B cell (primary cell): ENCODE results near the gene EPB41L2. TPM values are rescaled to one million over a fixed set of nuclear protein-coding genes. Genes with fewer than 3 reads are reported as not detected.

Experiments
- ATAC-seq: fragments of 200-7000 bp; cut with Tn5 transposase; one replicate; pipeline ENCODE4 v1.10.0; 2021; ENCODE audit warnings: low read depth, mild to moderate bottlenecking, moderate number of reproducible peaks, moderate library complexity
- CTCF ChIA-PET: fragments of 350-600 bp; sonication (Branson Sonifier 250); formaldehyde crosslinking; loops from one replicate; lab custom pipeline; 2021; ENCODE audit warnings: antibody characterized with exemption, inconsistent platforms; lab: Charles Lee
- POLR2A ChIA-PET: fragments of 350-600 bp; sonication (Branson Sonifier 250); formaldehyde crosslinking; loops from one replicate; lab custom pipeline; 2021; ENCODE audit warnings: antibody characterized with exemption; lab: Charles Lee
- DNase-seq: peaks from one replicate; pipeline ENCODE4 v3.0.0; 2013
- H2AFZ ChIP-seq: 2 replicates; pipeline ENCODE4 v1.6.1; 2012; ENCODE audit warnings: mild to moderate bottlenecking, low read depth, low read length; ENCODE audit not compliant: insufficient read depth, poor library complexity, severe bottlenecking
- H3K27ac ChIP-seq, 2 donors: 1 replicate in 1 of 2; 2 replicates in 1 of 2; pipeline ENCODE4 v1.5.1; 2012 to 2013; ENCODE audit warnings: low read length in 2 of 2, mild to moderate bottlenecking in 2 of 2, moderate library complexity in 1 of 2
- H3K27me3 ChIP-seq, 4 experiments: fragments of 200-600 bp in 1 of 4; sonication (generic) in 1 of 4; replicated peaks in 1 of 4; 1 replicate in 2 of 4; 2 replicates in 2 of 4; pipeline versions ENCODE4 v1.6.1 to v1.7.0; 2013 to 2016; ENCODE audit warnings: low read length in 3 of 4, mild to moderate bottlenecking in 2 of 4, mixed read lengths in 1 of 4, moderate library complexity in 1 of 4; ENCODE audit not compliant: insufficient read depth in 4 of 4, control insufficient read depth in 3 of 4; ENCODE audit errors: control extremely low read depth in 1 of 4
- H3K36me3 ChIP-seq, 2 experiments: replicated peaks in 1 of 2; 1 replicate in 1 of 2; 2 replicates in 1 of 2; pipeline versions ENCODE4 v1.6.1 to v1.7.1; 2013; ENCODE audit warnings: low read length in 1 of 2; ENCODE audit not compliant: insufficient read depth in 2 of 2, control insufficient read depth in 1 of 2; ENCODE audit errors: control extremely low read depth in 1 of 2, extremely low read depth in 1 of 2
- H3K4me1 ChIP-seq, 2 donors: fragments of 200-600 bp in 1 of 2; sonication (generic) in 1 of 2; 1 replicate in 1 of 2; 2 replicates in 1 of 2; pipeline versions ENCODE4 v1.5.1 to v1.6.1; 2013 to 2017; ENCODE audit warnings: low read length in 2 of 2; ENCODE audit not compliant: control insufficient read depth in 2 of 2, insufficient read depth in 2 of 2
- H3K4me2 ChIP-seq: replicated peaks from 2 replicates; pipeline ENCODE3; 2012; ENCODE audit warnings: mild to moderate bottlenecking, low read depth, low read length; ENCODE audit not compliant: poor library complexity, severe bottlenecking
- H3K4me3 ChIP-seq, 5 experiments: fragments of 200-600 bp in 1 of 5; sonication (generic) in 1 of 5; 1 replicate in 3 of 5; 2 replicates in 2 of 5; pipeline versions ENCODE4 v1.5.1 to v1.7.0; 2011 to 2016; ENCODE audit warnings: low read length in 4 of 5, mild to moderate bottlenecking in 4 of 5, low read depth in 2 of 5, control low read depth in 1 of 5, moderate library complexity in 1 of 5; ENCODE audit not compliant: insufficient read depth in 1 of 5; ENCODE audit errors: control extremely low read depth in 1 of 5, extremely low read depth in 1 of 5
- H3K79me2 ChIP-seq: fragments of 200-600 bp; sonication (generic); one replicate; pipeline ENCODE4 v1.6.0; 2016; ENCODE audit warnings: low read length; ENCODE audit not compliant: control insufficient read depth, insufficient read depth
- H3K9ac ChIP-seq: fragments of 200-600 bp; sonication (generic); 2 replicates; pipeline ENCODE4 v1.6.1; 2017; ENCODE audit warnings: mild to moderate bottlenecking, low read length, moderate library complexity
- H3K9me3 ChIP-seq, 3 donors: one replicate each; pipeline versions ENCODE4 v1.6.1 to v1.7.1; 2013; ENCODE audit warnings: low read length in 2 of 3; ENCODE audit not compliant: control insufficient read depth in 2 of 3, insufficient read depth in 1 of 3; ENCODE audit errors: control extremely low read depth in 1 of 3
- H4K20me1 ChIP-seq: 2 replicates; pipeline ENCODE4 v1.6.0; 2012; ENCODE audit warnings: mild to moderate bottlenecking, low read length; ENCODE audit not compliant: insufficient read depth, control insufficient read depth, poor library complexity, severe bottlenecking
- H3K27ac Mint-ChIP-seq: one replicate; pipeline ENCODE4 v1.8.0; 2021; ENCODE audit warnings: mixed read lengths
- H3K27me3 Mint-ChIP-seq: one replicate; pipeline ENCODE4 v1.8.0; 2021; ENCODE audit warnings: mixed read lengths
- H3K4me1 Mint-ChIP-seq: one replicate; pipeline ENCODE4 v1.8.0; 2021; ENCODE audit warnings: mixed read lengths
- H3K4me3 Mint-ChIP-seq: one replicate; pipeline ENCODE4 v1.8.0; 2021; ENCODE audit warnings: mixed read lengths
- H3K9me3 Mint-ChIP-seq: one replicate; pipeline ENCODE4 v1.8.0; 2022; ENCODE audit warnings: mixed read lengths; ENCODE audit not compliant: insufficient read depth
- CTCF ChIP-seq: fragments of 200-600 bp; IDR thresholded peaks from one replicate; pipeline ENCODE4 v1.8.0; 2022; ENCODE audit warnings: antibody characterized with exemption, mild to moderate bottlenecking
- EZH2 ChIP-seq: IDR thresholded peaks from 2 replicates; pipeline ENCODE4 v1.6.1; 2012; ENCODE audit warnings: borderline replicate concordance, low read depth, mild to moderate bottlenecking, moderate library complexity, low read length; ENCODE audit not compliant: insufficient read depth, poor library complexity, severe bottlenecking
- WGBS: methylation state at CpG from one replicate; pipeline ENCODE4 v1.1.5; 2013; ENCODE audit warnings: missing lambda C conversion rate; ENCODE audit not compliant: insufficient coverage; 5-methylcytosine and 5-hydroxymethylcytosine counted together
- intact Hi-C: fragments of 100-400 bp; cut with micrococcal nuclease; formaldehyde crosslinking; loops from one replicate; pipeline ENCODE4 v1.10.0; 2022
- polyA plus RNA-seq: library from polyadenylated mRNA; depleted of rRNA; stranded (reverse); fragments of >200 nt; gene quantifications from 2 replicates; pipeline ENCODE4 v1.2.3, GENCODE V29; 2012
- total RNA-seq, 2 donors: library from RNA; stranded (reverse); fragments of 120-200 nt in 1 of 2; gene quantifications; 1 replicate in 1 of 2; 2 replicates in 1 of 2; pipeline versions ENCODE4 v1.2.3 to v1.2.4, GENCODE V29; 2013 to 2022

EPB41L2 gene
- total and polyA plus RNA-seq, 2 donors (not counting 1 experiment from before 2014, with no cell fraction given), result 17.8 to 61.0 TPM

GRCh38 chr6:131053546-131054240 is 9.4 kb downstream of the EPB41L2 start:
- ATAC-seq (no peak), DNase-seq (no peak)
- H3K27me3 Mint-ChIP-seq, result no peaks in the 10 kb centered on the region
- H3K9ac ChIP-seq, result no peak overlapping the region
- no peak overlapping the region for H3K4me3 ChIP-seq
- no peak overlapping the region for H3K4me2 ChIP-seq
- H3K27me3 ChIP-seq, result no peaks in the 10 kb centered on the region
- ChIA-PET POLR2A (no interaction called here), CTCF (no interaction called here)
- no peaks in the 10 kb centered on the region for H4K20me1 ChIP-seq
- H2AFZ ChIP-seq, result no peak overlapping the region
- peaks cover 7 to 37% (median 30%) of the 10 kb centered on the region in 3 donors for H3K9me3 ChIP-seq
- no peak overlapping the region for H3K4me3 Mint-ChIP-seq
- no peak overlapping the region for H3K27ac Mint-ChIP-seq
- H3K9me3 Mint-ChIP-seq, result peaks cover 26% of the 10 kb centered on the region
- no peak overlapping the region for H3K27ac ChIP-seq
- H3K36me3 ChIP-seq, result peaks cover 0 to 4% of the 10 kb centered on the region in 2 experiments
- WGBS, result 98% methylated on average over 9 of the region's 11 CpGs
- peaks cover 2% of the 10 kb centered on the region for H3K4me1 Mint-ChIP-seq
- peaks cover 69% of the 10 kb centered on the region for H3K79me2 ChIP-seq
- intact Hi-C loops, result no loop called here
- TF ChIP-seq CTCF, result no peak
- no peak for TF ChIP-seq EZH2
- no peaks in the 10 kb centered on the region for H3K4me1 ChIP-seq

GRCh38 chr6:131052181-131052580 is 10.9 kb downstream of the EPB41L2 start:
- no peak overlapping the region for H3K27ac Mint-ChIP-seq
- Histone ChIP-seq H3K79me2 (peaks cover 69% of the 10 kb centered on the region), H3K4me3 (no peak overlapping the region), H4K20me1 (no peaks in the 10 kb centered on the region), H3K4me1 (no peaks in the 10 kb centered on the region), H3K4me2 (no peak overlapping the region), H3K9me3 (peaks cover 7 to 37% (median 30%) of the 10 kb centered on the region in 3 donors), H3K27me3 (no peaks in the 10 kb centered on the region), H3K36me3 (peaks cover 0 to 4% of the 10 kb centered on the region in 2 experiments), H2AFZ (no peak overlapping the region), H3K9ac (no peak overlapping the region), H3K27ac (no peak overlapping the region)
- DNase-seq, result no peak
- 100% methylated on average over 1 of the region's 4 CpGs for WGBS
- ChIA-PET CTCF (interaction anchor here (0.7 kb wide), 1 partner anchor 766 kb away, joined by 4 read pairs; no protein-coding TSS in a partner anchor), POLR2A (no interaction called here)
- no peak overlapping the region for H3K4me3 Mint-ChIP-seq
- TF ChIP-seq CTCF, result no peak
- TF ChIP-seq EZH2, result no peak
- H3K4me1 Mint-ChIP-seq, result peaks cover 2% of the 10 kb centered on the region
- intact Hi-C loops, result no loop called here
- no peak for ATAC-seq
- H3K27me3 Mint-ChIP-seq, result no peaks in the 10 kb centered on the region
- H3K9me3 Mint-ChIP-seq, result peaks cover 24% of the 10 kb centered on the region
